HL-60 (cell line): ENCODE measurements around the gene CLEC18A.

ENCODE experiments used
- DNase-seq, 2 experiments: peaks; one replicate each; pipeline ENCODE4 v3.0.0-alpha.2; 2010 to 2020; ENCODE audit warnings: low read depth in 1 of 2, low spot score in 1 of 2
- H3K27ac ChIP-seq: fragments of 250-450 bp; sonication (Bioruptor Pico); replicated peaks from 2 replicates; pipeline ENCODE4 v1.5.1; 2020; ENCODE audit warnings: mild to moderate bottlenecking, moderate library complexity
- H3K27me3 ChIP-seq: fragments of 250-450 bp; sonication (Bioruptor Pico); 2 replicates; pipeline ENCODE4 v1.5.1; 2021; ENCODE audit warnings: mild to moderate bottlenecking, moderate library complexity; ENCODE audit not compliant: insufficient read depth, poor library complexity, severe bottlenecking
- H3K4me3 ChIP-seq: replicated peaks from 2 replicates; pipeline ENCODE4 v1.5.1; 2011; ENCODE audit warnings: mild to moderate bottlenecking, control low read depth, low read length; ENCODE audit not compliant: insufficient read depth
- CTCF ChIP-seq: IDR thresholded peaks from one replicate; pipeline ENCODE4 v1.5.1; 2011; ENCODE audit warnings: low read length, control low read depth, inconsistent platforms; ENCODE audit not compliant: insufficient read depth
- GABPA ChIP-seq: IDR thresholded peaks from 2 replicates; pipeline ENCODE4 v1.6.1; 2012; ENCODE audit warnings: low read depth
- POLR2AphosphoS5 ChIP-seq: IDR thresholded peaks from 2 replicates; pipeline ENCODE4 v1.6.1; 2012; ENCODE audit warnings: low read depth
- REST ChIP-seq: IDR thresholded peaks from 2 replicates; pipeline ENCODE4 v1.6.1; 2012; ENCODE audit warnings: low read depth; ENCODE audit not compliant: insufficient replicate concordance
- SPI1 ChIP-seq: IDR thresholded peaks from 2 replicates; pipeline ENCODE4 v1.6.1; 2012; ENCODE audit warnings: low read depth, mild to moderate bottlenecking, borderline replicate concordance

CLEC18A gene

GRCh38 chr16:69924777-69925191, 26.4 kb upstream of the CLEC18A start:
- DNase-seq: no peak
- Histone ChIP-seq H3K27me3 (no peaks in the 10 kb centered on the region), H3K27ac (no peak overlapping the region), H3K4me3 (no peak overlapping the region)
- TF ChIP-seq SPI1 (no peak), POLR2AphosphoS5 (no peak), GABPA (no peak), CTCF (no peak), REST (no peak)

- Histone ChIP-seq H3K4me3 (no peak overlapping the region), H3K27ac (no peak overlapping the region), H3K27me3 (no peaks in the 10 kb centered on the region)
- DNase-seq: no peak
- TF ChIP-seq REST (no peak), POLR2AphosphoS5 (no peak), SPI1 (no peak), GABPA (no peak), CTCF (no peak)
Measured at GRCh38 chr16:69925311-69925710, 25.8 kb upstream of the CLEC18A start.

GRCh38 chr16:69926241-69926640, 24.9 kb upstream of the CLEC18A start:
- no peak for DNase-seq
- Histone ChIP-seq H3K27ac (no peak overlapping the region), H3K27me3 (no peaks in the 10 kb centered on the region), H3K4me3 (no peak overlapping the region)
- TF ChIP-seq GABPA: no peak

GRCh38 chr16:69927056-69927757, 23.9 kb upstream of the CLEC18A start:
- no peak for DNase-seq
- Histone ChIP-seq H3K27me3 (no peaks in the 10 kb centered on the region), H3K4me3 (no peak overlapping the region), H3K27ac (no peak overlapping the region)
- TF ChIP-seq CTCF: no peak
- TF ChIP-seq REST: no peak
- TF ChIP-seq GABPA: no peak
- TF ChIP-seq SPI1: no peak
- TF ChIP-seq POLR2AphosphoS5: no peak
